HG03066 (cell line): ENCODE results near the gene ZDHHC9.

Experiments used
- ATAC-seq: cut with Tn5 transposase; IDR thresholded peaks from one replicate; pipeline ENCODE4 v1.9.1; 2021; ENCODE audit warnings: low read depth; ENCODE audit not compliant: unreplicated experiment

ZDHHC9 gene

GRCh38 chrX:129769467-129770154 lies 74.1 kb downstream of the ZDHHC9 start:
- ATAC-seq, result peak; percentile 39

GRCh38 chrX:129768586-129769466 lies 74.9 kb downstream of the ZDHHC9 start:
- no peak for ATAC-seq

- no peak for ATAC-seq
These were observed 75.5 kb downstream of the ZDHHC9 start for GRCh38 chrX:129768186-129768585.

GRCh38 chrX:129763666-129764065 lies 80.0 kb downstream of the ZDHHC9 start:
- no peak for ATAC-seq

- no peak for ATAC-seq
These were observed 81.2 kb downstream of the ZDHHC9 start for GRCh38 chrX:129762448-129762847.

GRCh38 chrX:129761596-129761995 lies 82.1 kb downstream of the ZDHHC9 start:
- no peak for ATAC-seq

GRCh38 chrX:129760981-129761380 lies 82.7 kb downstream of the ZDHHC9 start:
- no peak for ATAC-seq

GRCh38 chrX:129760155-129760554 lies 83.5 kb downstream of the ZDHHC9 start:
- no peak for ATAC-seq

GRCh38 chrX:129759576-129760061 lies 84.1 kb downstream of the ZDHHC9 start:
- ATAC-seq, result no peak

GRCh38 chrX:129755779-129756650 lies 87.7 kb downstream of the ZDHHC9 start:
- no peak for ATAC-seq

GRCh38 chrX:129754056-129755024 lies 89.3 kb downstream of the ZDHHC9 start:
- no peak for ATAC-seq
